ENCODE results near the gene FAM219A. TPM values are rescaled to one million over a fixed set of nuclear protein-coding genes. Genes with fewer than 3 reads are reported as not detected.
"Not testable (repeated sequence)": the region's sequence is repeated elsewhere in the genome, so short reads cannot be mapped to it uniquely, and the experiment has no call there.

FAM219A gene
- total RNA-seq, 4 donors from 2014 or later, result 6.6 to 14.3 (median 10.5) TPM

DNA sequence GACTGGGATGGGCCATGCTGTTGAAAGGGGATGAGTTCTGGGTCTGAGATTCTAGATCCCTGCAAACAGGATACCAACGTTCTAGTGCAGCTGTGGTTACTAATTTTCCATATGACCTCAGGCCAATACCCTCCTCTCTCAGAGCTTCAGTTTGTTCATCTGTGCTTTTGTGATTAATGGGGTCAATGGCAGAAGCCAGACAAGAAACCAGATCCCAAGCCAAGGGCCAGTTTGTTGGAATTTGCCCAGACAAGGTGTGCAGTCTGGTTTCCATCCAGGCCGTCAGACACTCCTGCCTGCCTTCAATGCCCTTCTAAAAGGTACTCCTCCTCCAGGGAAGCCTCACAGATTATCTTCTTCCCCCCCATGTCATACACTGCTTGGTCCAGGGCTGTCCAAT, 93.1 kb downstream of the FAM219A start:
- no peak for DNase-seq
- Histone ChIP-seq H3K9me3 (no peaks in the 10 kb centered on the region), H3K27ac (no peak overlapping the region), H3K4me3 (replicated peaks in 1 of 3) (no peak overlapping the region), H3K27me3 (no peaks in the 10 kb centered on the region), H3K4me1 (no peaks in the 10 kb centered on the region), H3K36me3 (no peaks in the 10 kb centered on the region)
- TF ChIP-seq POLR2A (IDR thresholded peaks at IDR 0.05), result no peak
- TF ChIP-seq, protein P1, sequence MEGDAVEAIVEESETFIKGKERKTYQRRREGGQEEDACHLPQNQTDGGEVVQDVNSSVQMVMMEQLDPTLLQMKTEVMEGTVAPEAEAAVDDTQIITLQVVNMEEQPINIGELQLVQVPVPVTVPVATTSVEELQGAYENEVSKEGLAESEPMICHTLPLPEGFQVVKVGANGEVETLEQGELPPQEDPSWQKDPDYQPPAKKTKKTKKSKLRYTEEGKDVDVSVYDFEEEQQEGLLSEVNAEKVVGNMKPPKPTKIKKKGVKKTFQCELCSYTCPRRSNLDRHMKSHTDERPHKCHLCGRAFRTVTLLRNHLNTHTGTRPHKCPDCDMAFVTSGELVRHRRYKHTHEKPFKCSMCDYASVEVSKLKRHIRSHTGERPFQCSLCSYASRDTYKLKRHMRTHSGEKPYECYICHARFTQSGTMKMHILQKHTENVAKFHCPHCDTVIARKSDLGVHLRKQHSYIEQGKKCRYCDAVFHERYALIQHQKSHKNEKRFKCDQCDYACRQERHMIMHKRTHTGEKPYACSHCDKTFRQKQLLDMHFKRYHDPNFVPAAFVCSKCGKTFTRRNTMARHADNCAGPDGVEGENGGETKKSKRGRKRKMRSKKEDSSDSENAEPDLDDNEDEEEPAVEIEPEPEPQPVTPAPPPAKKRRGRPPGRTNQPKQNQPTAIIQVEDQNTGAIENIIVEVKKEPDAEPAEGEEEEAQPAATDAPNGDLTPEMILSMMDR (IDR thresholded peaks at IDR 0.05), result no peak
- intact Hi-C loops (cut with DNase I), result no loop called here
- WGBS, 2 donors, result 81 to 88% methylated on average over 2 of the region's 2 CpGs

DNA sequence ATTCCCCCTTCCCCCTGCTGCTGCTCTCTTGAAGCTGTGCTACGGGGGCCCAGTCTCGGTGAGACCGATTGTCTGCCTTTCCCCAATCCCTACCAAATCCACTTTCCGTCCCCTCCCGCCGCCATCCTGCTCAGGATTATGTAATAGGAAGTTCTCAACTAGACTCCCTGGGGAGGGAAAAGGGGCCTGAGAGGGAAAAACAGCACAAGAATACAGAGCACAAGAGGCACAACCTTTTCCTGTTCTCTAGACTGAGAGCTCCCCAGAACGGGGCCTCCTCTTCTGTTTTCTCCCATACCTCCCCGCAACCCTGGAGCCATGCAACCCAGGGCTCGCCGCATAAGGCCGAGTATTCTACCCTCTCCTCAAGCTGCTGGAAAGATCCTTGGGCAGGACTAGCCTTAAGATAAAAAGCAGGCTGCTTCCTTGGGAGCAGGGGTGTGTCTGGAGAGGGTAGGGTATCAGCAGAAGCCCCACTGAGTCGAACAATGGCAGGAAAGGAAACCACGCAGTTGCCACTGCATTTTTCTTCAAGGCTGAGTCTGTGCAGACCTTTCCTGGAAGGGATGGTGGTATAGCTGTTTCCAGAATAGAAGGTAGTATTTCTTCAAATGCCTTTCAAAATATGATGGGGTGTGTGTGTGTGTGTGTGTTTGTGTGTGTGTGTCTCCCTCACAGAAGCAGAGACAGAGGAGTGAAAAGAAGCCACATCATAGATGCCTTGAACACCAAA, 94.6 kb downstream of the FAM219A start:
- Histone ChIP-seq H3K36me3 (no peaks in the 10 kb centered on the region), H3K4me3 (replicated peaks in 1 of 3) (no peak overlapping the region), H3K27me3 (no peaks in the 10 kb centered on the region), H3K27ac (no peak overlapping the region), H3K4me1 (no peaks in the 10 kb centered on the region), H3K9me3 (no peaks in the 10 kb centered on the region)
- no peak for TF ChIP-seq POLR2A (IDR thresholded peaks at IDR 0.05)
- TF ChIP-seq, protein P1 (IDR thresholded peaks at IDR 0.05), result no peak
- WGBS, 2 donors, result 47 to 55% methylated on average over 13 of the region's 13 CpGs
- DNase-seq, result no peak
- intact Hi-C loops (cut with DNase I), result no loop called here

DNA sequence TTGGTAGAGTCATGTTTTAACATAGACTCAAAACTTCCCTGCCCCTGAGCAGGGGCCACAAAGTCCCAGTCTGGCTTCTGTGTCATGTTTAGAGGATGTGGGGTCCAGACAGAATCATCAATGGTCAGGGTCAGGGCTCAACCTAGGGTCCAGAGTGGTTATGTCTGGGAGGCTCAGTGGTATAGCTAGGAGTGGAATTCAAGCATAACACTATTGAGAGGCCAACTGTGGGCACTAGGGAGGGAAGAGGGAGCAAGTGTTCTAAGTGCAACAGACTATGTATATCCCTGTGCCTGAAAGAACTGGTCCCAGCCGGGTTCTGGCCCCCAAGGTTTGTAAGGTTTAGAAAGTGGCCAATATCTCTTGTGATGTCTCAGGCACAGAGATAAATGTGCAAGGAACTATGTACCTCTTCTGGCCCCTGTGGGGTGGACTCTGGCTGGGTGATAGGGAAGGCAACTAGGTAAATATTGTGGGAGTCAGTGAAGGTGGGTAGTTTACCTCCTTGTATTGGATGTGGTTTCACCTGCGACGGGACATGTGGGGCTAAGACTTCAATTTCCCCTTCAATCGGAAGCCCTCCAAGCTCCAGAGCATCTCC, 95.7 kb downstream of the FAM219A start:
- DNase-seq, result no peak
- no peak for TF ChIP-seq POLR2A (IDR thresholded peaks at IDR 0.05)
- TF ChIP-seq, protein P1 (IDR thresholded peaks at IDR 0.05), result no peak
- 75 to 92% methylated on average over 4 of the region's 4 CpGs for WGBS, 2 donors
- intact Hi-C loops (cut with DNase I), result no loop called here
- no peaks in the 10 kb centered on the region for H3K9me3 ChIP-seq
- H3K4me3 ChIP-seq (replicated peaks in 1 of 3), result no peak overlapping the region
- no peaks in the 10 kb centered on the region for H3K4me1 ChIP-seq
- no peaks in the 10 kb centered on the region for H3K27me3 ChIP-seq
- no peak overlapping the region for H3K27ac ChIP-seq
- no peaks in the 10 kb centered on the region for H3K36me3 ChIP-seq

DNA sequence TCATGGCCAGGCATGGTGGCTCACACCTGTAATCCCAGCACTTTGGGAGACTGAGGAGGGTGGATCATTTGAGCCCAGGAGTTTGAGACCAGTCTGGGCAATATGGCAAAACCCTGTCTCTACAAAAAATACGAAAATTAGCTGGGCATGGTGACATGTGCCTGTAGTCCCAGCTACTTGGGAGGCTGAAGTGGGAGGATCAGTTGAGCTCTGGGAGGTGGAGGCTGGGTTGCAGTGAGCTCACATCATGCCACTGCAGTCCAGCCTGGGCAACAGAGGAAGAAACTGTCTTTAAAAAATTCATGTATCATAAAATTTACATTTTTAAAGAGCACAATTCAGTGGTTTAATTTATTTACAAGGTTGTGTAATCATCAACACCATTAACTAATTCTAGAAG, 105.4 kb downstream of the FAM219A start:
- H3K9me3 ChIP-seq; H3K4me1 ChIP-seq; H3K27ac ChIP-seq; DNase-seq; H3K36me3 ChIP-seq; intact Hi-C loops (cut with DNase I); H3K27me3 ChIP-seq; H3K4me3 ChIP-seq (replicated peaks in 1 of 3): not testable (repeated sequence)
- WGBS, 2 donors, result 96 to 100% methylated on average over 1 of the region's 1 CpG

DNA sequence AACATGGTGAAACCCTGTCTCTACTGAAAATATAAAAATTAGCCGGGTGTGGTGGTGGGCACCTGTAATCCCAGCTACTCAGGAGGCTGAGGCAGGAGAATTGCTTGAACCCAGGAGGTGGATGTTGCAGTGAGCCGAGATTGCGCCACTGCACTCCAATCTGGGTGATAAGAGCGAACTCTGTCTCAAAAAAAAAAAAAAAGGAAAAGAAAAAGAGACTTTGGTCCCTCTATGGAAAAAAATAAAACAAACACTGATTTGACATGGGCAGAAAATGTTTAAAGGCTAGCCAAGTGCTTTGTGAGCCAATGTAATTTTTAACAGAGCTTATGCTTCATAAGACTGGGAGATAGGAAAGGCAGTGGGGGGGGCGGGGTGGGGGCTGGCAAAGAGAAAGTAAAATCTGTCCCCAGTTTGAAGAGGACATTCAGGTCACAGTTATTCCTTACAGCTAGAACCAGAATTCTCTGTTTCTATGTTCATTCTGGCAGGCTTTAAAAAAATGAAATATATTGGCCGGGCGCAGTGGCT, 106.2 kb downstream of the FAM219A start:
- H3K36me3 ChIP-seq; DNase-seq; intact Hi-C loops (cut with DNase I); H3K27ac ChIP-seq; H3K4me3 ChIP-seq (replicated peaks in 1 of 3); H3K4me1 ChIP-seq; H3K27me3 ChIP-seq; H3K9me3 ChIP-seq: not testable (repeated sequence)
- WGBS, 2 donors, result 83 to 87% methylated on average over 7 of the region's 7 CpGs

DNA sequence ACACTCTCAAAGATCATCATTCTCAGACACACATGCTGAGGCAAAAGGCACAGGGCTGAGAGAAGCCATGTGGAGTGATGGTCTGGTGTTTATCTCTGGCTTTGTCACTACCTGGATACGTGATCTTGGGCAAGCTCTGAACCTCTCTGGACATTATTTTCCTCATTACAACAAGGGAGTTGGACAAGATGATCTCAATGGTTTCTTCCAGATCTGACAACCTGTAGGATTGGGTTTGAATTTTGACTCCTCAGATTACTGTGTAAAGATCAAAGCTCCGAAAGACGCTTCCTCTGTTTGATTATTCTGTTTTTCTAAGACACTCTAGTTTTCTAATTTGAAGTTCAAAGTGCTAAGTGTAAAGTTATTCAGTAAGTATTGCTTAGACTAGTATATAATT, 109.0 kb downstream of the FAM219A start:
- Histone ChIP-seq H3K4me3 (replicated peaks in 1 of 3) (no peak overlapping the region), H3K9me3 (no peaks in the 10 kb centered on the region), H3K27me3 (no peaks in the 10 kb centered on the region), H3K36me3 (no peaks in the 10 kb centered on the region), H3K4me1 (peaks cover 5 to 7% of the 10 kb centered on the region in 2 donors), H3K27ac (no peak overlapping the region)
- no peak for DNase-seq
- TF ChIP-seq, protein P1 (IDR thresholded peaks at IDR 0.05), result no peak
- TF ChIP-seq POLR2A (IDR thresholded peaks at IDR 0.05), result no peak
- WGBS, 2 donors, result 96 to 99% methylated on average over 3 of the region's 3 CpGs
- intact Hi-C loops (cut with DNase I), result no loop called here
